GM23338 (cell line): Measurements from ENCODE around the gene DLG4. TPM values are rescaled to one million over a fixed set of nuclear protein-coding genes. Genes with fewer than 3 reads are reported as not detected.

ENCODE experiments used
- ATAC-seq: fragments of 200-7000 bp; cut with Tn5 transposase; 3 replicates; pipeline ENCODE4 v1.9.1; 2020
- DNase-seq: peaks from one replicate; pipeline ENCODE4 v3.0.0-alpha.2; 2015; ENCODE audit warnings: low spot score
- H2AFZ ChIP-seq: fragments of 200-600 bp; sonication (generic); 2 replicates; pipeline ENCODE4 v1.8.0; 2016; ENCODE audit warnings: antibody characterized with exemption, mild to moderate bottlenecking, moderate library complexity
- H3F3A ChIP-seq: fragments of 200-600 bp; sonication (generic); replicated peaks from 2 replicates; pipeline ENCODE4 v1.8.0; 2017; ENCODE audit warnings: antibody characterized with exemption, mixed run types, low read depth
- H3K27ac ChIP-seq: fragments of 200-600 bp; sonication (generic); 2 replicates; pipeline ENCODE4 v1.6.1; 2016; ENCODE audit warnings: low read depth
- H3K27me3 ChIP-seq: fragments of 200-600 bp; sonication (generic); 2 replicates; pipeline ENCODE4 v1.8.0; 2016; ENCODE audit warnings: mild to moderate bottlenecking, mixed run types, moderate library complexity; ENCODE audit not compliant: insufficient read depth
- H3K36me3 ChIP-seq: fragments of 200-600 bp; sonication (generic); 2 replicates; pipeline ENCODE4 v1.8.0; 2016; ENCODE audit warnings: mild to moderate bottlenecking; ENCODE audit not compliant: insufficient read depth
- H3K4me1 ChIP-seq: fragments of 200-600 bp; sonication (generic); 2 replicates; pipeline ENCODE4 v1.8.0; 2016; ENCODE audit warnings: mild to moderate bottlenecking, moderate library complexity; ENCODE audit not compliant: insufficient read depth
- H3K4me2 ChIP-seq: fragments of 200-600 bp; sonication (generic); 2 replicates; pipeline ENCODE4 v1.7.1; 2017; ENCODE audit warnings: mixed run types
- H3K4me3 ChIP-seq: fragments of 200-600 bp; sonication (generic); 2 replicates; pipeline ENCODE4 v1.6.1; 2016; ENCODE audit warnings: mixed run types
- H3K79me2 ChIP-seq: fragments of 200-600 bp; sonication (generic); replicated peaks from 2 replicates; pipeline ENCODE4 v1.8.0; 2017; ENCODE audit warnings: mild to moderate bottlenecking; ENCODE audit not compliant: insufficient read depth
- H3K9me2 ChIP-seq: fragments of 200-600 bp; sonication (generic); 2 replicates; pipeline ENCODE4 v1.8.0; 2017; ENCODE audit not compliant: insufficient read depth
- H4K20me1 ChIP-seq: fragments of 200-600 bp; sonication (generic); replicated peaks from 2 replicates; pipeline ENCODE4 v1.8.0; 2017; ENCODE audit warnings: mild to moderate bottlenecking; ENCODE audit not compliant: insufficient read depth
- H3K27ac Mint-ChIP-seq: 2 replicates; pipeline ENCODE4 v1.8.0; 2020; ENCODE audit warnings: inconsistent platforms, mild to moderate bottlenecking, moderate library complexity, mixed read lengths
- H3K27me3 Mint-ChIP-seq: 3 replicates; pipeline ENCODE4 v1.8.0; 2022; ENCODE audit warnings: low read depth, mild to moderate bottlenecking, moderate library complexity, mixed read lengths, inconsistent platforms; ENCODE audit not compliant: insufficient read depth, poor library complexity
- H3K36me3 Mint-ChIP-seq: 3 replicates; pipeline ENCODE4 v1.8.0; 2021; ENCODE audit warnings: low read depth, mild to moderate bottlenecking, inconsistent platforms, moderate library complexity, mixed read lengths
- H3K4me1 Mint-ChIP-seq: 3 replicates; pipeline ENCODE4 v1.8.0; 2020; ENCODE audit warnings: mild to moderate bottlenecking, inconsistent platforms, mixed read lengths
- H3K4me3 Mint-ChIP-seq: 3 replicates; pipeline ENCODE4 v1.8.0; 2021; ENCODE audit warnings: moderate library complexity, mild to moderate bottlenecking, inconsistent platforms, mixed read lengths
- H3K9me3 Mint-ChIP-seq: 3 replicates; pipeline ENCODE4 v1.8.0; 2020; ENCODE audit warnings: moderate library complexity, mild to moderate bottlenecking, inconsistent platforms, mixed read lengths
- CREB1 ChIP-seq: fragments of 250-450 bp; sonication (Bioruptor Pico); IDR thresholded peaks from 2 replicates; pipeline ENCODE4 v1.5.0; 2020; ENCODE audit warnings: low read depth, mild to moderate bottlenecking, moderate library complexity
- EZH2 ChIP-seq: fragments of 200-600 bp; sonication (generic); IDR thresholded peaks from one replicate; pipeline ENCODE4 v1.8.0; 2017; ENCODE audit warnings: antibody characterized with exemption, mild to moderate bottlenecking, low read depth; ENCODE audit not compliant: unreplicated experiment
- POLR2AphosphoS5 ChIP-seq: IDR thresholded peaks from 2 replicates; pipeline ENCODE4 v1.6.1; 2016; ENCODE audit warnings: antibody characterized with exemption, low read depth
- polyA plus RNA-seq: library from polyadenylated mRNA; unstranded; fragments of >200 nt; fragmentation: Nextera tagmentation; extraction: Ambion mirVana; gene quantifications from 2 replicates; pipeline ENCODE4 v1.2.1, GENCODE V29; 2016
- total RNA-seq: library from RNA; depleted of rRNA; stranded (reverse); fragments of >200 nt; shearing (Covaris generic); gene quantifications from 2 replicates; pipeline ENCODE4 v1.2.3, GENCODE V29; 2014
- TF ChIP-seq, protein P1 (sequence below): fragments of 250-450 bp; sonication (Bioruptor Pico); IDR thresholded peaks from 2 replicates; pipeline ENCODE4 v1.5.0; 2020; ENCODE audit warnings: mild to moderate bottlenecking, moderate library complexity
- TF ChIP-seq, protein P2 (sequence below): IDR thresholded peaks from one replicate; pipeline ENCODE4 v1.6.1; 2018; ENCODE audit warnings: antibody characterized with exemption; ENCODE audit not compliant: unreplicated experiment
- TF ChIP-seq, protein P3 (sequence below), 2 experiments: fragments of 200-600 bp in 1 of 2; sonication (generic) in 1 of 2; conservative IDR thresholded peaks; 2 replicates each; pipeline versions ENCODE4 v1.5.1 to v1.6.1; 2016 to 2017; ENCODE audit warnings: antibody characterized with exemption in 2 of 2, low read depth in 2 of 2, mild to moderate bottlenecking in 2 of 2, moderate library complexity in 1 of 2

DLG4 gene
- total and polyA plus RNA-seq, 2 experiments from 2014 or later, result 11.1 to 31.0 TPM

DNA sequence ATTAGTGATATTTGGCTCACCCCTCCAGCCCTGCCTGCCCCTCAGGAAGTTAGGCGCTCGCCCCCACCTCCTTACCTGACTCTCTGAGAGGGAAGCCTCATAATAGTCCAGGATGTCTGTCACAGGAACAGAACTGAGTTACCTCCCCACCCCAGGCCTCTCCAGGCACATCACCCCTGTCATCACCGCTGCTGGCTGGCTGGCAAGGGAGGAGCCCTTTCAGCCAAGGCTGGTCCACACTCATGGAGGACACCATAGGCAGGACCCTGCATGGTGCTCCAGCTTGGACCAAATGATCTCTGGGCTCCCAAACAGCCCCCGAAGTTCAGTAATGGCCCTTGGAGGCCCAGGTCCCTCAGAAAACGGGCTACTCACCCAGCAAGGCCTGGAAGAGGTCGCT is 1.5 kb downstream of the DLG4 start:
- peaks cover 55% of the 10 kb centered on the region for H3K4me1 Mint-ChIP-seq
- peaks cover 3% of the 10 kb centered on the region; the same call in 1 of the 2 replicates for H3K36me3 ChIP-seq
- no peak overlapping the region for H3K27ac ChIP-seq
- H3K9me3 Mint-ChIP-seq, result no peaks in the 10 kb centered on the region; the same call in 1 of the 3 replicates
- H3K36me3 Mint-ChIP-seq, result peaks cover 31% of the 10 kb centered on the region
- H3K4me3 Mint-ChIP-seq, result peak overlapping the region; percentile 91
- peak overlapping the region; percentile 96 for H2AFZ ChIP-seq
- H3K27me3 Mint-ChIP-seq, result peaks cover 56% of the 10 kb centered on the region
- DNase-seq, result no peak
- H4K20me1 ChIP-seq, result peaks cover 14% of the 10 kb centered on the region; the same call in 1 of the 2 replicates
- peak overlapping the region; percentile 79 for H3K4me2 ChIP-seq
- no peak overlapping the region for H3K27ac Mint-ChIP-seq
- no peaks in the 10 kb centered on the region for H3K9me2 ChIP-seq
- peaks cover 16% of the 10 kb centered on the region for H3K79me2 ChIP-seq
- H3K27me3 ChIP-seq, result no peaks in the 10 kb centered on the region
- H3K4me1 ChIP-seq, result peaks cover 44% of the 10 kb centered on the region
- H3K4me3 ChIP-seq, result peak overlapping the region; percentile 73
- TF ChIP-seq POLR2AphosphoS5, result no peak
- peaks cover 18% of the 10 kb centered on the region for H3F3A ChIP-seq
- no peak for ATAC-seq

DNA sequence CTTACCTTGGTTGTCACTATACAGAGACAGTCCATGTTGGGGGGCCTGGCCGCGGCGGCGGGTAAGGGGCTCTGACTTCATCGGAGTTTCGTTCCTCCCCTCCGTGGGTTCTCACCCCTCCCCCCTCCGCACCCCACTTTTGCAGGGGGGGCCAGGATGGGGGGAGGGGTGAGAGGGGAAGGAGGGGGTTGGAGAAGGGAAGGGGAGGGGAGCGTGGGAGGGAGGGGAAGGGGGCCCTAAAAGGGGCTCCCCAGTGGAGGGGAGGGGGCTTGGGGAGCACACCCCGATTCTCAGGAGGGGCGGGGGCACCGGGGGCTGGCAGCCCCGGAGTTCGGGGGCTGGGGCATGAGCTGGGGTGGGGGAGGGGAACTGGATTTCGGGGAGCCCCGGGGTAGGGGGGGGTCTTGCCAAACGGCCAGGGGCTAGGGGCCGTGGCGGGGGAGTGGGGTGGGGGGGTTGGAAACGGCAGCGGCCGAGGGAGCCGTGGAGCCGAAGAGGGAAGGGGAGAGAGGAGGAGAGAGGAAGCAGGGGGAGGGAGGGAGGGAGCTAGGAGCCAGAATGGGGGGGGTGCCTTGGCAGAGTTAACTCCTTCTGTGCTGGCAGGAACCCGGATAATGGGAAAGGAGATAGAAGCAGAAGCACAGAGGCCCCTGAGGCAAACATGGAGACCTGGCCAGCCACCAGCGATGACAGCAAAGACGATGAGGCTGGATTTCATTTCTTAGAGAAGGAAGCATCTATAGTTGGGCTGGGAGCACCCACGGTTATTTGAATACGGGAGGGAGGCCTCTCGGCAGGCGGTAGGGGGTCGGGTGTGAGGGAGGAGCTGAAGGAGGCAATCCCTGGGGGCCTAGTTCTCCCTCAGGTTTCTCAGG is 2.3 kb downstream of the DLG4 start:
- TF ChIP-seq CREB1 (CRISPR knock-in tag) (no peak), EZH2 (no peak), POLR2AphosphoS5 (no peak)
- TF ChIP-seq, protein P1, sequence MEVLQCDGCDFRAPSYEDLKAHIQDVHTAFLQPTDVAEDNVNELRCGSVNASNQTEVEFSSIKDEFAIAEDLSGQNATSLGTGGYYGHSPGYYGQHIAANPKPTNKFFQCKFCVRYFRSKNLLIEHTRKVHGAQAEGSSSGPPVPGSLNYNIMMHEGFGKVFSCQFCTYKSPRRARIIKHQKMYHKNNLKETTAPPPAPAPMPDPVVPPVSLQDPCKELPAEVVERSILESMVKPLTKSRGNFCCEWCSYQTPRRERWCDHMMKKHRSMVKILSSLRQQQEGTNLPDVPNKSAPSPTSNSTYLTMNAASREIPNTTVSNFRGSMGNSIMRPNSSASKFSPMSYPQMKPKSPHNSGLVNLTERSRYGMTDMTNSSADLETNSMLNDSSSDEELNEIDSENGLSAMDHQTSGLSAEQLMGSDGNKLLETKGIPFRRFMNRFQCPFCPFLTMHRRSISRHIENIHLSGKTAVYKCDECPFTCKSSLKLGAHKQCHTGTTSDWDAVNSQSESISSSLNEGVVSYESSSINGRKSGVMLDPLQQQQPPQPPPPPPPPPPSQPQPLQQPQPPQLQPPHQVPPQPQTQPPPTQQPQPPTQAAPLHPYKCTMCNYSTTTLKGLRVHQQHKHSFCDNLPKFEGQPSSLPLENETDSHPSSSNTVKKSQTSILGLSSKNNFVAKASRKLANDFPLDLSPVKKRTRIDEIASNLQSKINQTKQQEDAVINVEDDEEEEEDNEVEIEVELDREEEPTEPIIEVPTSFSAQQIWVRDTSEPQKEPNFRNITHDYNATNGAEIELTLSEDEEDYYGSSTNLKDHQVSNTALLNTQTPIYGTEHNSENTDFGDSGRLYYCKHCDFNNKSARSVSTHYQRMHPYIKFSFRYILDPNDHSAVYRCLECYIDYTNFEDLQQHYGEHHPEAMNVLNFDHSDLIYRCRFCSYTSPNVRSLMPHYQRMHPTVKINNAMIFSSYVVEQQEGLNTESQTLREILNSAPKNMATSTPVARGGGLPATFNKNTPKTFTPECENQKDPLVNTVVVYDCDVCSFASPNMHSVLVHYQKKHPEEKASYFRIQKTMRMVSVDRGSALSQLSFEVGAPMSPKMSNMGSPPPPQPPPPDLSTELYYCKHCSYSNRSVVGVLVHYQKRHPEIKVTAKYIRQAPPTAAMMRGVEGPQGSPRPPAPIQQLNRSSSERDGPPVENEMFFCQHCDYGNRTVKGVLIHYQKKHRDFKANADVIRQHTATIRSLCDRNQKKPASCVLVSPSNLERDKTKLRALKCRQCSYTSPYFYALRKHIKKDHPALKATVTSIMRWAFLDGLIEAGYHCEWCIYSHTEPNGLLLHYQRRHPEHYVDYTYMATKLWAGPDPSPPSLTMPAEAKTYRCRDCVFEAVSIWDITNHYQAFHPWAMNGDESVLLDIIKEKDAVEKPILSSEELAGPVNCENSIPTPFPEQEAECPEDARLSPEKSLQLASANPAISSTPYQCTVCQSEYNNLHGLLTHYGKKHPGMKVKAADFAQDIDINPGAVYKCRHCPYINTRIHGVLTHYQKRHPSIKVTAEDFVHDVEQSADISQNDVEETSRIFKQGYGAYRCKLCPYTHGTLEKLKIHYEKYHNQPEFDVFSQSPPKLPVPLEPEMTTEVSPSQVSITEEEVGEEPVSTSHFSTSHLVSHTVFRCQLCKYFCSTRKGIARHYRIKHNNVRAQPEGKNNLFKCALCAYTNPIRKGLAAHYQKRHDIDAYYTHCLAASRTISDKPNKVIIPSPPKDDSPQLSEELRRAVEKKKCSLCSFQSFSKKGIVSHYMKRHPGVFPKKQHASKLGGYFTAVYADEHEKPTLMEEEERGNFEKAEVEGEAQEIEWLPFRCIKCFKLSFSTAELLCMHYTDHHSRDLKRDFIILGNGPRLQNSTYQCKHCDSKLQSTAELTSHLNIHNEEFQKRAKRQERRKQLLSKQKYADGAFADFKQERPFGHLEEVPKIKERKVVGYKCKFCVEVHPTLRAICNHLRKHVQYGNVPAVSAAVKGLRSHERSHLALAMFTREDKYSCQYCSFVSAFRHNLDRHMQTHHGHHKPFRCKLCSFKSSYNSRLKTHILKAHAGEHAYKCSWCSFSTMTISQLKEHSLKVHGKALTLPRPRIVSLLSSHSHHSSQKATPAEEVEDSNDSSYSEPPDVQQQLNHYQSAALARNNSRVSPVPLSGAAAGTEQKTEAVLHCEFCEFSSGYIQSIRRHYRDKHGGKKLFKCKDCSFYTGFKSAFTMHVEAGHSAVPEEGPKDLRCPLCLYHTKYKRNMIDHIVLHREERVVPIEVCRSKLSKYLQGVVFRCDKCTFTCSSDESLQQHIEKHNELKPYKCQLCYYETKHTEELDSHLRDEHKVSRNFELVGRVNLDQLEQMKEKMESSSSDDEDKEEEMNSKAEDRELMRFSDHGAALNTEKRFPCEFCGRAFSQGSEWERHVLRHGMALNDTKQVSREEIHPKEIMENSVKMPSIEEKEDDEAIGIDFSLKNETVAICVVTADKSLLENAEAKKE (CRISPR knock-in tag), result no peak
- TF ChIP-seq, protein P2, sequence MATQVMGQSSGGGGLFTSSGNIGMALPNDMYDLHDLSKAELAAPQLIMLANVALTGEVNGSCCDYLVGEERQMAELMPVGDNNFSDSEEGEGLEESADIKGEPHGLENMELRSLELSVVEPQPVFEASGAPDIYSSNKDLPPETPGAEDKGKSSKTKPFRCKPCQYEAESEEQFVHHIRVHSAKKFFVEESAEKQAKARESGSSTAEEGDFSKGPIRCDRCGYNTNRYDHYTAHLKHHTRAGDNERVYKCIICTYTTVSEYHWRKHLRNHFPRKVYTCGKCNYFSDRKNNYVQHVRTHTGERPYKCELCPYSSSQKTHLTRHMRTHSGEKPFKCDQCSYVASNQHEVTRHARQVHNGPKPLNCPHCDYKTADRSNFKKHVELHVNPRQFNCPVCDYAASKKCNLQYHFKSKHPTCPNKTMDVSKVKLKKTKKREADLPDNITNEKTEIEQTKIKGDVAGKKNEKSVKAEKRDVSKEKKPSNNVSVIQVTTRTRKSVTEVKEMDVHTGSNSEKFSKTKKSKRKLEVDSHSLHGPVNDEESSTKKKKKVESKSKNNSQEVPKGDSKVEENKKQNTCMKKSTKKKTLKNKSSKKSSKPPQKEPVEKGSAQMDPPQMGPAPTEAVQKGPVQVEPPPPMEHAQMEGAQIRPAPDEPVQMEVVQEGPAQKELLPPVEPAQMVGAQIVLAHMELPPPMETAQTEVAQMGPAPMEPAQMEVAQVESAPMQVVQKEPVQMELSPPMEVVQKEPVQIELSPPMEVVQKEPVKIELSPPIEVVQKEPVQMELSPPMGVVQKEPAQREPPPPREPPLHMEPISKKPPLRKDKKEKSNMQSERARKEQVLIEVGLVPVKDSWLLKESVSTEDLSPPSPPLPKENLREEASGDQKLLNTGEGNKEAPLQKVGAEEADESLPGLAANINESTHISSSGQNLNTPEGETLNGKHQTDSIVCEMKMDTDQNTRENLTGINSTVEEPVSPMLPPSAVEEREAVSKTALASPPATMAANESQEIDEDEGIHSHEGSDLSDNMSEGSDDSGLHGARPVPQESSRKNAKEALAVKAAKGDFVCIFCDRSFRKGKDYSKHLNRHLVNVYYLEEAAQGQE, result no peak
- TF ChIP-seq, protein P3, sequence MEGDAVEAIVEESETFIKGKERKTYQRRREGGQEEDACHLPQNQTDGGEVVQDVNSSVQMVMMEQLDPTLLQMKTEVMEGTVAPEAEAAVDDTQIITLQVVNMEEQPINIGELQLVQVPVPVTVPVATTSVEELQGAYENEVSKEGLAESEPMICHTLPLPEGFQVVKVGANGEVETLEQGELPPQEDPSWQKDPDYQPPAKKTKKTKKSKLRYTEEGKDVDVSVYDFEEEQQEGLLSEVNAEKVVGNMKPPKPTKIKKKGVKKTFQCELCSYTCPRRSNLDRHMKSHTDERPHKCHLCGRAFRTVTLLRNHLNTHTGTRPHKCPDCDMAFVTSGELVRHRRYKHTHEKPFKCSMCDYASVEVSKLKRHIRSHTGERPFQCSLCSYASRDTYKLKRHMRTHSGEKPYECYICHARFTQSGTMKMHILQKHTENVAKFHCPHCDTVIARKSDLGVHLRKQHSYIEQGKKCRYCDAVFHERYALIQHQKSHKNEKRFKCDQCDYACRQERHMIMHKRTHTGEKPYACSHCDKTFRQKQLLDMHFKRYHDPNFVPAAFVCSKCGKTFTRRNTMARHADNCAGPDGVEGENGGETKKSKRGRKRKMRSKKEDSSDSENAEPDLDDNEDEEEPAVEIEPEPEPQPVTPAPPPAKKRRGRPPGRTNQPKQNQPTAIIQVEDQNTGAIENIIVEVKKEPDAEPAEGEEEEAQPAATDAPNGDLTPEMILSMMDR (conservative IDR thresholded peaks at IDR 0.05; ENCODE audit: low read depth in 2 of 2), result no peak
- H3K4me3 ChIP-seq, result peak overlapping the region; percentile 73
- peak overlapping the region; percentile 96 for H2AFZ ChIP-seq
- Mint-ChIP-seq H3K27ac (peak overlapping the region; percentile 85), H3K36me3 (peaks cover 23% of the 10 kb centered on the region), H3K27me3 (peaks cover 51% of the 10 kb centered on the region), H3K4me1 (peaks cover 57% of the 10 kb centered on the region), H3K9me3 (no peaks in the 10 kb centered on the region; the same call in 1 of the 3 replicates), H3K4me3 (peak overlapping the region; percentile 91)
- DNase-seq (peak; percentile 89), ATAC-seq (no peak)
- peaks cover 23% of the 10 kb centered on the region for H3K79me2 ChIP-seq
- peak overlapping the region; percentile 95 for H3K4me2 ChIP-seq
- peaks cover 14% of the 10 kb centered on the region for H3F3A ChIP-seq
- H3K27ac ChIP-seq, result no peak overlapping the region
- H4K20me1 ChIP-seq, result peaks cover 7% of the 10 kb centered on the region; the same call in 1 of the 2 replicates
- H3K4me1 ChIP-seq, result peaks cover 47% of the 10 kb centered on the region
- H3K36me3 ChIP-seq, result no peaks in the 10 kb centered on the region
- H3K27me3 ChIP-seq, result no peaks in the 10 kb centered on the region
- no peaks in the 10 kb centered on the region for H3K9me2 ChIP-seq
